GM12878 (cell line): ENCODE data around the gene TMEM255A. TPM values are rescaled to one million over a fixed set of nuclear protein-coding genes. Genes with fewer than 3 reads are reported as not detected.

Source experiments
- ATAC-seq: fragments of 200-7000 bp; cut with Tn5 transposase; 3 replicates; pipeline ENCODE4 v1.9.1; 2020; ENCODE audit warnings: mild to moderate bottlenecking, moderate library complexity
- BruUV-seq: library from RNA; stranded (reverse); fragments of 400-500 nt; replicated peaks from 2 replicates; lab custom pipeline; 2021; lab: Mats Ljungman, UMichigan
- CTCF ChIA-PET: fragments of 300-600 bp; sonication (Branson Sonifier 250); formaldehyde crosslinking; extraction: SDS; loops from one replicate; lab custom pipeline; 2021; ENCODE audit warnings: inconsistent platforms; lab: Yijun Ruan, JAX
- POLR2A ChIA-PET: fragments of 350-600 bp; formaldehyde crosslinking; extraction: SDS; loops from one replicate; lab custom pipeline; 2021; ENCODE audit warnings: inconsistent platforms; lab: Charles Lee
- RAD21 ChIA-PET: fragments of 300-600 bp; sonication (Branson Sonifier 250); formaldehyde crosslinking; loops from one replicate; lab custom pipeline; 2023; ENCODE audit warnings: antibody characterized with exemption; ENCODE audit not compliant: unreplicated experiment; lab: Charles Lee
- SMC1A ChIA-PET: fragments of 300-600 bp; sonication (Branson Sonifier 250); formaldehyde crosslinking; loops from one replicate; lab custom pipeline; 2023; ENCODE audit not compliant: unreplicated experiment, uncharacterized antibody; lab: Charles Lee
- DNase-seq: peaks from one replicate; pipeline ENCODE4 v3.0.0-alpha.2; 2011; ENCODE audit warnings: low read depth, low spot score
- FAIRE-seq: peaks from 3 replicates; lab custom pipeline; 2011; peaks lifted over from hg19 to GRCh38; lab: Jason Lieb, UNC
- H2AFZ ChIP-seq: 2 replicates; pipeline ENCODE4 v1.6.0; 2011; ENCODE audit warnings: low read depth, low read length, control low read depth; ENCODE audit not compliant: control insufficient read depth
- H3K27ac ChIP-seq: 2 replicates; pipeline ENCODE4 v1.5.1; 2011; ENCODE audit warnings: control low read depth; ENCODE audit not compliant: control insufficient read depth, insufficient read depth
- H3K27me3 ChIP-seq, 2 experiments: replicated peaks in 1 of 2; 2 replicates each; pipeline versions ENCODE4 v1.6.0 to v1.6.1; 2011; ENCODE audit warnings: low read length in 1 of 2; ENCODE audit not compliant: control insufficient read depth in 2 of 2, insufficient read depth in 2 of 2
- H3K36me3 ChIP-seq, 2 experiments: 2 replicates each; pipeline ENCODE4 v1.5.1; 2011; ENCODE audit warnings: low read length in 1 of 2; ENCODE audit not compliant: control insufficient read depth in 2 of 2, insufficient read depth in 2 of 2
- H3K4me1 ChIP-seq: 2 replicates; pipeline ENCODE4 v1.6.1; 2011; ENCODE audit warnings: mild to moderate bottlenecking, low read length, moderate library complexity, mixed read lengths; ENCODE audit not compliant: control insufficient read depth, insufficient read depth
- H3K4me2 ChIP-seq: 2 replicates; pipeline ENCODE4 v1.6.0; 2011; ENCODE audit warnings: control low read depth; ENCODE audit not compliant: control insufficient read depth, insufficient read depth
- H3K4me3 ChIP-seq: fragments of 200-600 bp; sonication (generic); 2 replicates; pipeline ENCODE4 v1.5.1; 2016
- H3K79me2 ChIP-seq: 2 replicates; pipeline ENCODE4 v1.6.0; 2011; ENCODE audit warnings: low read length; ENCODE audit not compliant: control insufficient read depth, insufficient read depth
- H3K9ac ChIP-seq: 2 replicates; pipeline ENCODE4 v1.8.0; 2011; ENCODE audit warnings: low read length, control low read depth, mixed read lengths; ENCODE audit not compliant: control insufficient read depth, insufficient read depth
- H3K9me3 ChIP-seq: replicated peaks from 3 replicates; pipeline ENCODE4 v1.5.1; 2011; ENCODE audit warnings: mild to moderate bottlenecking, low read length; ENCODE audit not compliant: control insufficient read depth, insufficient read depth
- H4K20me1 ChIP-seq: 2 replicates; pipeline ENCODE4 v1.6.0; 2011; ENCODE audit not compliant: control insufficient read depth, insufficient read depth
- EGR1 ChIP-seq, 2 experiments: IDR thresholded peaks; 1 replicate in 1 of 2; 2 replicates in 1 of 2; pipeline ENCODE4 v1.6.1; 2011 to 2012; ENCODE audit warnings: low read depth in 2 of 2, low read length in 2 of 2, borderline replicate concordance in 1 of 2, mild to moderate bottlenecking in 1 of 2, moderate library complexity in 1 of 2
- MYC ChIP-seq: IDR thresholded peaks from 2 replicates; pipeline ENCODE4 v1.6.1; 2011; ENCODE audit warnings: mild to moderate bottlenecking, low read length, moderate library complexity, inconsistent platforms; ENCODE audit not compliant: insufficient read depth, insufficient replicate concordance, insufficient read length, severe bottlenecking
- PML ChIP-seq: IDR thresholded peaks from 2 replicates; pipeline ENCODE4 v1.6.1; 2012; ENCODE audit warnings: low read length, inconsistent platforms
- POLR2AphosphoS2 ChIP-seq: IDR thresholded peaks from 2 replicates; pipeline ENCODE4 v1.6.1; 2011; ENCODE audit warnings: low read depth, mild to moderate bottlenecking, low read length, improper control_type of control experiment, moderate library complexity
- POLR2AphosphoS5 ChIP-seq: IDR thresholded peaks from 2 replicates; pipeline ENCODE4 v1.6.1; 2011; ENCODE audit warnings: mild to moderate bottlenecking, low read length, inconsistent platforms
- SIN3A ChIP-seq: IDR thresholded peaks from 2 replicates; pipeline ENCODE4 v1.6.1; 2012; ENCODE audit warnings: low read depth, low read length, improper control_type of control experiment
- SP1 ChIP-seq: IDR thresholded peaks from one replicate; pipeline ENCODE4 v1.6.1; 2011; ENCODE audit warnings: low read depth, low read length
- WGBS: methylation state at CpG from one replicate; pipeline ENCODE4 v1.1.6; 2016; ENCODE audit warnings: low lambda C conversion rate; ENCODE audit not compliant: insufficient replicate concordance, insufficient coverage; ENCODE audit errors: missing lambda C conversion rate; 5-methylcytosine and 5-hydroxymethylcytosine counted together
- in situ Hi-C: fragments of 300-500 bp; cut with MboI; formaldehyde crosslinking; loops from 9 replicates; pipeline ENCODE4 v1.14.3; 2018; ENCODE audit warnings: mixed read lengths
- intact Hi-C: fragments of 100-400 bp; cut with micrococcal nuclease; formaldehyde crosslinking; loops from one replicate; pipeline ENCODE4 v1.14.2; 2022; ENCODE audit not compliant: unreplicated experiment
- polyA plus RNA-seq, 11 experiments: library from polyadenylated mRNA; depleted of rRNA in 4 of 11; unstranded in 6 of 11; stranded (reverse) in 5 of 11; fragments of >200 nt; fragmentation: Nextera tagmentation in 4 of 11; fragmentation: Illumina TruSeq in 1 of 11; extraction: Ambion mirVana in 4 of 11; extraction: Trizol in 1 of 11; gene quantifications; 1 replicate in 1 of 11; 2 replicates in 10 of 11; pipeline versions ENCODE4 v1.2.1 to v1.2.3, GENCODE V29; 2011 to 2016; ENCODE audit warnings: inconsistent platforms in 2 of 11, missing spikeins in 2 of 11, low read depth in 1 of 11
- total RNA-seq, 4 experiments: library from RNA; depleted of rRNA in 3 of 4; stranded (reverse); fragments of >200 nt in 3 of 4; fragmentation: Illumina TruSeq in 1 of 4; extraction: Trizol in 1 of 4; gene quantifications; 2 replicates each; pipeline versions ENCODE4 v1.2.1 to v1.2.3, GENCODE V29; 2013 to 2021

Gene TMEM255A
- total and polyA plus RNA-seq, 10 of the 15 experiments (the other 5 are each of a cell fraction or from before 2014, with no cell fraction given): 0.90 to 5.4 (median 1.3) TPM

GRCh38 chrX:120287513-120288112, 23.6 kb downstream of the TMEM255A start:
- Histone ChIP-seq H3K9me3 (no peaks in the 10 kb centered on the region; the same call in 2 of the 3 replicates), H3K4me3 (no peak overlapping the region), H3K4me2 (peak overlapping the region; percentile 59; the same call in 1 of the 2 replicates), H3K9ac (no peak overlapping the region), H3K36me3 (no peaks in the 10 kb centered on the region), H3K4me1 (peaks cover 18% of the 10 kb centered on the region), H4K20me1 (no peaks in the 10 kb centered on the region), H3K79me2 (no peaks in the 10 kb centered on the region), H2AFZ (peak overlapping the region; percentile 6; the same call in 1 of the 2 replicates), H3K27me3 (no peaks in the 10 kb centered on the region), H3K27ac (peak overlapping the region; percentile 76)
- in situ Hi-C loops (no loop called here), intact Hi-C loops (no loop called here)
- ATAC-seq (peak; percentile 76), DNase-seq (peak; percentile 39), FAIRE-seq (peak; percentile 13)
- ChIA-PET RAD21 (interaction anchor here (0.6 to 2.4 kb wide), 12 partner anchors 10 to 40 kb away, joined by 3 to 19 read pairs (median 4); partner anchors contain the start of gene ZBTB33), POLR2A (interaction anchor here (0.5 to 2.9 kb wide), 7 partner anchors 10 to 52 kb away, joined by 3 to 17 read pairs (median 5); partner anchors contain the start of gene ZBTB33), CTCF (interaction anchor here (1.0 to 2.0 kb wide), 8 partner anchors 10 to 37 kb away, joined by 3 to 14 read pairs (median 4); partner anchors contain the start of gene ZBTB33), SMC1A (interaction anchor here (0.8 to 4.5 kb wide), 19 partner anchors 8 to 153 kb away, joined by 3 to 55 read pairs (median 4); partner anchors contain the start of gene TMEM255A)
- no TSS peak for BruUV-seq
- 26% methylated on average over 3 of the region's 3 CpGs for WGBS
- no peak for TF ChIP-seq POLR2AphosphoS5
- TF ChIP-seq POLR2AphosphoS2: no peak
- no peak for TF ChIP-seq EGR1 (IDR thresholded peaks at IDR 0.05; ENCODE audit: borderline replicate concordance in 1 of 2, low read depth in 2 of 2, low read length in 2 of 2)
- TF ChIP-seq SP1: no peak
- TF ChIP-seq PML: peak; percentile 31; the same call in 1 of the 2 replicates
- TF ChIP-seq MYC: no peak
- no peak for TF ChIP-seq SIN3A
